HG03064 (cell line): ENCODE results near the gene ACOX2.

Experiments used
- ATAC-seq: cut with Tn5 transposase; IDR thresholded peaks from one replicate; pipeline ENCODE4 v1.9.1; 2021; ENCODE audit warnings: low read depth; ENCODE audit not compliant: unreplicated experiment

ACOX2 gene

GRCh38 chr3:58514405-58514804 is 22.6 kb downstream of the ACOX2 start:
- no peak for ATAC-seq

- no peak for ATAC-seq
Observed at GRCh38 chr3:58508437-58508836, 28.6 kb downstream of the ACOX2 start.

GRCh38 chr3:58507356-58508078 is 29.5 kb downstream of the ACOX2 start:
- ATAC-seq: no peak

GRCh38 chr3:58502872-58503271 is 34.1 kb downstream of the ACOX2 start:
- no peak for ATAC-seq

GRCh38 chr3:58497097-58497496 is 39.9 kb downstream of the ACOX2 start:
- ATAC-seq: no peak

- ATAC-seq: no peak
Observed at GRCh38 chr3:58496206-58496857, 40.7 kb downstream of the ACOX2 start.

- ATAC-seq: no peak
Observed at GRCh38 chr3:58495101-58495500, 41.9 kb downstream of the ACOX2 start.

GRCh38 chr3:58494107-58494506 is 42.9 kb downstream of the ACOX2 start:
- ATAC-seq: no peak

- ATAC-seq: no peak
Observed at GRCh38 chr3:58492494-58492905, 44.5 kb downstream of the ACOX2 start.

GRCh38 chr3:58491506-58492402 is 45.2 kb downstream of the ACOX2 start, which contains the start of gene KCTD6:
Gene KCTD6, plus strand, starts transcription at chr3:58492096. Its CDS starts 6,660 bp downstream, at chr3:58498756.
- ATAC-seq: peak; percentile 89

- ATAC-seq: no peak
Observed at GRCh38 chr3:58490860-58491501, 46.0 kb downstream of the ACOX2 start.

- ATAC-seq: no peak
Observed at GRCh38 chr3:58488967-58489366, 48.0 kb downstream of the ACOX2 start.

GRCh38 chr3:58487140-58487886 is 49.7 kb downstream of the ACOX2 start:
- ATAC-seq: no peak

GRCh38 chr3:58485801-58486435 is 51.1 kb downstream of the ACOX2 start:
- no peak for ATAC-seq

- no peak for ATAC-seq
Observed at GRCh38 chr3:58484722-58485069, 52.3 kb downstream of the ACOX2 start.

GRCh38 chr3:58484045-58484721 is 52.8 kb downstream of the ACOX2 start:
- ATAC-seq: no peak

- no peak for ATAC-seq
Observed at GRCh38 chr3:58482917-58483636, 53.9 kb downstream of the ACOX2 start.

GRCh38 chr3:58480309-58480708 is 56.7 kb downstream of the ACOX2 start:
- ATAC-seq: no peak
